Lower leg skin (tissue), 3 donors: ENCODE data around the gene DUSP3.

Experiments
- POLR2A ChIP-seq, 2 donors: fragments of 450-650 bp; IDR thresholded peaks; one replicate each; pipeline ENCODE4 v1.6.1; 2016 to 2017; ENCODE audit warnings: antibody characterized with exemption in 2 of 2, mild to moderate bottlenecking in 1 of 2, moderate library complexity in 1 of 2
- TF ChIP-seq, protein P1 (sequence below), 3 donors: fragments of 450-650 bp; IDR thresholded peaks; one replicate each; pipeline ENCODE4 v1.5.1; 2016; ENCODE audit warnings: antibody characterized with exemption in 3 of 3, mild to moderate bottlenecking in 3 of 3, moderate library complexity in 2 of 3

DNA sequence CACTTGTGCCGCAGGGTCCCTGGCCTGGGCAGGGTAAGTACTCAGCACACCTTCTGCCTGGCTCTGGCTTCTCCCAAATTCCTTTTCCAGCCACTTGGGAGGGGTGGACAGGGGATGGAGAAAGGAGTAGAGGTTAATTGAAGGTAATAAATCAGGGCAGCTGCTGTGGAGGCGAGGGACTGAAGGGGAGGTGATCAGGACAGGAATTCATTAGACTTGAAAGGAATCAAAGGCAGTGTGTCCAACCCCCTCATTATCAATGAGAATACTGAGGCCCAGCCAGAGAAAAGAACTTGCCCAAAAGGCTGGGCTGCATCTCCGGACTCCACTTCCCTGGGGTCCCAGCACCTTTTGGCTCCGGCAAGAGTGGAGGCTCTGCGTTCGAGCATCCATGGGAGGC lies 22.6 kb downstream of the DUSP3 start:
- TF ChIP-seq, protein P1, sequence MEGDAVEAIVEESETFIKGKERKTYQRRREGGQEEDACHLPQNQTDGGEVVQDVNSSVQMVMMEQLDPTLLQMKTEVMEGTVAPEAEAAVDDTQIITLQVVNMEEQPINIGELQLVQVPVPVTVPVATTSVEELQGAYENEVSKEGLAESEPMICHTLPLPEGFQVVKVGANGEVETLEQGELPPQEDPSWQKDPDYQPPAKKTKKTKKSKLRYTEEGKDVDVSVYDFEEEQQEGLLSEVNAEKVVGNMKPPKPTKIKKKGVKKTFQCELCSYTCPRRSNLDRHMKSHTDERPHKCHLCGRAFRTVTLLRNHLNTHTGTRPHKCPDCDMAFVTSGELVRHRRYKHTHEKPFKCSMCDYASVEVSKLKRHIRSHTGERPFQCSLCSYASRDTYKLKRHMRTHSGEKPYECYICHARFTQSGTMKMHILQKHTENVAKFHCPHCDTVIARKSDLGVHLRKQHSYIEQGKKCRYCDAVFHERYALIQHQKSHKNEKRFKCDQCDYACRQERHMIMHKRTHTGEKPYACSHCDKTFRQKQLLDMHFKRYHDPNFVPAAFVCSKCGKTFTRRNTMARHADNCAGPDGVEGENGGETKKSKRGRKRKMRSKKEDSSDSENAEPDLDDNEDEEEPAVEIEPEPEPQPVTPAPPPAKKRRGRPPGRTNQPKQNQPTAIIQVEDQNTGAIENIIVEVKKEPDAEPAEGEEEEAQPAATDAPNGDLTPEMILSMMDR (IDR thresholded peaks at IDR 0.05): no peak
- no peak for TF ChIP-seq POLR2A (IDR thresholded peaks at IDR 0.05)
